22Rv1 (cell line): ENCODE measurements around the gene NT5DC3.

ENCODE experiments used
- H3K27ac ChIP-seq: fragments of 450-650 bp; 2 replicates; pipeline ENCODE4 v1.5.1; 2017
- CTCF ChIP-seq: fragments of 450-650 bp; IDR thresholded peaks from 2 replicates; pipeline ENCODE4 v1.5.1; 2017; ENCODE audit warnings: mild to moderate bottlenecking
- ZFX ChIP-seq: fragments of 450-650 bp; IDR thresholded peaks from 2 replicates; pipeline ENCODE4 v1.6.1; 2017; ENCODE audit warnings: antibody characterized with exemption, borderline replicate concordance

The NT5DC3 gene

DNA sequence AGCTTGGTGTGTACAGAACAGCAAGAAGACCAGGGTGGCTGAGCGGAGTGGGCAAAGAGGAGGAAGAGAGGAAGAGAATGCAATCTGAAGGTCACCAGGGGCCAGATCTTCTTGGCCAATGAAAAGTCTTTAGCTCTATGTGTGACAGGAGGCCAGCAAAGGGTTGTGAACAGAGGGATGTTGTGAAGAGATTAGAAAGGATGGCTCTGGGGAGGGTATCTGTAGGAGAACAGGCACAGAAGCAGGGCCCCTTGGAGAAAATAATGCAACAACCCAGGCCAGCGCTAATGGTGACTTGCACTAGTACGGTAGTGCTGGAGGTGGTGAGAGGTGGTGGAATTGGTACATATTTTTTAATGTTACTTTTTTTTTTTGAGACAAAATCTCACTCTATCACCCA, 97.2 kb downstream of the NT5DC3 start:
- TF ChIP-seq CTCF (no peak), ZFX (no peak)
- no peak overlapping the region for H3K27ac ChIP-seq

DNA sequence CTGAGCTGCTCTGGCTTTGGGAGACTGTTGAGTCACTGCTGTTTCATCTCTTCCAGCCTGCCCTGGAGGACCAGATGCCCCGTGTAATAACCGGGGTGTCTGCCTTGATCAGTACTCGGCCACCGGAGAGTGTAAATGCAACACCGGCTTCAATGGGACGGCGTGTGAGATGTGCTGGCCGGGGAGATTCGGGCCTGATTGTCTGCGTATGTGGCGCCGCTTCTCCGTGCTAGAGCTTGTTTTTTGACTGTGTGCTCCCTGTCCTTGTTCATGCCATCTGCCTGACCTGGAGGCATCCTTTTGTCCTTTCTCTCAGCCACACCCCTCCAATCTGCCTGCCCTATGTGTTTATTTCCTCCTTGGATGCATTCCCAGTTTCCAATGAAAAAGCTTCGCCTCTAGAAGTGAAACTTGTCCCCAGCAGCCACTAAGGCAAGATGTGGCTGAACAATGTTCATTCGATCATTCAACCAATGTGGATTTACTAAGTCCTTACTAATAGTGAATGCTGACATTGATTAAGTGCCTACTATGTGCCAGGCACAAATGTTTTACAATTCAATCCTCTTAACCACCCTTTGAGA, 98.6 kb downstream of the NT5DC3 start:
- H3K27ac ChIP-seq, result no peak overlapping the region
- TF ChIP-seq CTCF (no peak), ZFX (no peak)

DNA sequence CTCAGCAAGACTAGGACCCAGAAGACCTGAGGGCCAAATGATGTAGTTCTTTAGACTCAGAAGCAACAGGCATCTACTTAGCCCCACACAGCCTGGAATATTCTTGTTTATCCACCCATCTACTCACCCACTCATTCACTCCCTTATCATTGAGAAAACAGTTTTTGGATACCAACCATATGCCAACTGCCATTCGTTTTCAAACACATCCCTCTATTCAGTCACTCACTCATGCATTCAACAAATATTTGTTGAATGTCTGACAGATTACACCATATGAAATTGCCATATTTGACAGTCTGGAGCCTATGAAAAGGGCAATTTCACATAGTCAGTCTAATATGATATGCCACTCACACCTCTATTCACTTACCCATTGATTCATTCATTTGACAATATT, 103.2 kb downstream of the NT5DC3 start:
- TF ChIP-seq ZFX (no peak), CTCF (no peak)
- no peak overlapping the region for H3K27ac ChIP-seq

DNA sequence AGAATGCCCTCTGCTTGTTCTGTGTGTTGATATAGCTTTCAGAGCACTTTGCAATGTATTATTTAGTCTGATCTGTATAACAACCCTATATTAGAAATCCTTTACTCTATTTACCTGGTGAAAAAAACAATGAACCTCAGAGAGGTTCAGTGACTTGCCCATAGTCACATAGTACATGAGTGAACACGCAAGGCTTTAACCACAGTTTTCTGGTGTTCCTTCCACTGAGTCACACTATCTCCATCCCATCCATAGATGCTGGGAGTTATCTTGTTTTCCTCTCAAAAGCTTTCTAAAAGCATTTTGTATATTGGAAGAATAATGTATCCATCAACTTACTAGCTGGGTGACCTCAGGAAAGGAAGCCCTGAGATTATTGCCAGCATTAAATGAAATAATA, 104.5 kb downstream of the NT5DC3 start:
- TF ChIP-seq CTCF, result no peak
- TF ChIP-seq ZFX, result no peak
- H3K27ac ChIP-seq, result no peak overlapping the region

DNA sequence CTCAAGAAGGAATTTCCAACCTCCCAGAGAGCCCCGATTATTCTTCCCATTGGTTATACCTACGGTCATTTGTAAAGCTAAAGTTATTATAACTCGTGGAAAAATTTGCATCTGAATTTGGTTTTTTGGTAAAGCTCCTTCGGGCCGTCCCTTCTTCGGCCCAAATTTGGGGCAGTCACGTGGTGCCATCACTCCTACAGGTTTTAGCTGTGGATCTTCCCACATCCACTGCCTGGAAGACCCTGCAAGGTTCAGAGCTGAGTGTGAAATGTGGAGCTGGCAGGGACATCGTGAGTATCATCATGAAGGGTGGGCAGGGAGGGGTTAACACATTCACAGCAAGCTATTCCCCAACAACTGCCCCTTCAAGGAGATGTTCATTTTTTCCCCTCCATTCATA, 105.7 kb downstream of the NT5DC3 start:
- no peak overlapping the region for H3K27ac ChIP-seq
- TF ChIP-seq CTCF, result no peak
- TF ChIP-seq ZFX, result no peak

DNA sequence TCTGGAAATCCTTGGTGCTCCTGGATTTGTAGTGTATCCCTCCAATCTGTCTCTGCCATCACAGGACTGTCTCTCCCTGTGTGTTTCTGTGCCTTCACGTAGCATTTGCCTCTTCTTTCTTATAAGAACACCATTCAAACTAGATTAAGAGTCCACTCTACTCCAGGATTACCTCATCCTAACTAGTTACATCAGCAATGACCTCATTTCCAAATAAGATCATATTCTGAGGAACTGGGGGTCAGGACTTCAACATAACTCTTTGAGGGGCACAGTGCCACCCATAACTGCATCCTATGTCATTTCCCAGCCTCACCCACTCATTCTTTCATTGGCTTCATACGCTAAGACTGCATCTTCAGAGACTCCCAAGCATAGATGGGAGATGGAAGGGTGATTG, 106.2 kb downstream of the NT5DC3 start:
- no peak overlapping the region for H3K27ac ChIP-seq
- TF ChIP-seq CTCF, result no peak
- TF ChIP-seq ZFX, result no peak

DNA sequence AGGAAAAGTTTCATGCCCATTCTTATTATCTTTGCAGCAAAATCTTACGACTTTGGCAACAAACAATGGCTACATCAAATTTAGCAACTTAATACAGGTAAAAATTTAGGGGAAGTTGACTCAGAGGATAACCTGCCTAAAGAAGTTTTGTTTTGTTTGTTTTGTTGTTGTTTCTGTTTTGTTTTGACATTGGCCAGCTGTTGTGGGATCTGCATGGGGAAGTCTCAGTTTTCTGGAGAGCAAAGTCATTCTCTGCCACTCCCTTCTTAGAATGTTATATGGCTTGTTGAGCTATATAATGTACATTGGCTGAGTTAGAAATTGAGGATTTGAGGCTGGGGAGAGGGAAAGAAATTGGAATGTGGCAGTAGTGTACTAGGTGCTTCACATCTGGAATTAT, 109.5 kb downstream of the NT5DC3 start:
- no peak for TF ChIP-seq ZFX
- no peak for TF ChIP-seq CTCF
- H3K27ac ChIP-seq, result no peak overlapping the region
